ENCODE data around the gene ROR1.

GRCh38 chr1:63802109-63802508 is 28.3 kb downstream of the ROR1 start:
- no peak for TF ChIP-seq EP300 (IDR thresholded peaks at IDR 0.05)
- TF ChIP-seq CTCF (IDR thresholded peaks at IDR 0.05), result no peak
